Activated CD4-positive, CD25-positive, alpha-beta regulatory T cell treated with anti-CD3 and anti-CD28 coated beads, Interleukin-2, amount 50 U/mL, for 24 hours (primary cell): Measurements from ENCODE around the gene AP1AR.

ENCODE experiments used
- ATAC-seq, 2 donors: fragments of 150-1000 bp; cut with Tn5 transposase; one replicate each; pipeline ENCODE4 v1.10.0; 2021; ENCODE audit warnings: mild to moderate bottlenecking in 1 of 2, moderate library complexity in 1 of 2

Gene AP1AR

DNA sequence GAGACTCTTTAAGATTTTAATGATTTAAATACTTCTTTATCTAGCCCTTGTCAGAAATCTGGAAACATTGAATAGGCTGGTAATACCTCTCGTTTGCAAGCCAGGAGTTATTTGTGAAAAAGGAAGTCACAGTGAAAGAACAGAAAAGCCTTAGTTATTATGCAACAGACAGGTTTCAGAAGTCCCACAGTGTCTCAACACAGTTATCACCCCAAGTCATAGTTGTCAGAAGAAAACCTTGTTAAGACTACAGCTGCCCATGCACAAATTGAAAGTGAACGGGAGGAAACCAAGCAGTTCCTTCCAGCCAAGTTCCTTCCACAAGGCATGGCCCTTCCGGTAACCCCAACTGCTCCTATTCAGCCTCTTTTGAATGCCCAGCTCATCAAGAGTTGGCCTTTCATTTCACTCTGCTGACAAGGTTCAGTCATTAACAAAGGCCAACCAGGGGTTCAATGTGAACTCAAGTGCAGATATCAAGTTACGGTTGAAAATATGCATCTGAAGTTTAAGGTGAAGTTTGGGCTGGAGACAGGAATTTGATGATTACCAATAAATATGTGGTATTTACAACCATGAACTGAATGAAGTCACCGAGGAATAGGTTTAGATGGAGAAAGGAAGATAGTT lies 81.1 kb downstream of the AP1AR start:
- peak; percentile 38 to 48 for ATAC-seq

- no peak for ATAC-seq
These were observed 83.9 kb downstream of the AP1AR start for GRCh38 chr4:112315446-112315845.

- no peak for ATAC-seq
These were observed 84.8 kb downstream of the AP1AR start for GRCh38 chr4:112316360-112316759.

DNA sequence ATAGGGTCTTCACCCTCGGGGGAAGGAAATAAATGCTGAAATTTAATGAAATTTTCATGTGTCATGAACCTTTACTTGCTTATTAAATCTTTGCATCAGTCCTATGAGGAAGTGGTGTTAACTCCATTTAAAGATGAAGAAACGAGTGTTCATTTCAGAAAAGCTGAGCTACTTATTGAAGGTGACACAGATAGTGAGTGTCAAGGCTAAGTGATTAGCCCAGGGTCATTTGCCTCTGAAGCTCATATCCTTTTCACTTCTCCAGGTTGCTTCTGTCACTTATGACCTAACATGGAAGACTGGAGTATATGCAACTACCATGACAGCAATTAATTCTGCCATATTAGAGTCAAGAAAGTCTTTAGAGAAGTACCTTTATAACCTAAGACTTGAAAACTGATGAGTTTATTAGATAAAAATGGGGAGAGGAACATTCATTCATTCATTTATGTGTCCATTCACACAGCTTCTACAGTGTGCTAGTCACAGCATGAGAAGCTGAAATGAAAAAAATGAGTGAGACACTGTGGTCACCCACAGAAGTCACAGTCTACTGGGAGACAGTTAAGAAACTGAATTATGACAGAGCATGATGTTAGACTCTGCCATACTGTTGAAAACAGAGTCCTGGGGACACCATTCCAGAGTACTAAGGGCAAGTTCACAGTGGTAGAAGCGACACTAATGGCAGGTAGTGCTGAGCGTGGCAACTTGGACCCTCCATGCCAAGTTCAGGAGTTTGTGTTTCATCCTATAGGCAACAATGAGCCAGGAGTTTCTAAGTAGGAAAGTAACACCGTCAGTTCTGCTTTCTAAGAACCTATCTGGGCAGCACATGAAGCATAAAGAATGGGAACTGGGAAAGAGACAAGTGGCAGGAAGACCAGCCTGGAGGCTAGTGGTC lies 86.9 kb downstream of the AP1AR start:
- ATAC-seq = peak; percentile 53 to 67
